T47D (cell line): ENCODE results near the gene FOSL2.

Source experiments
- DNase-seq, 2 experiments: peaks; one replicate each; pipeline versions ENCODE4 v3.0.0 to v3.0.0-alpha.2; 2011 to 2012; ENCODE audit warnings: low read depth in 1 of 2, low spot score in 1 of 2
- JUND ChIP-seq: IDR thresholded peaks from 2 replicates; pipeline ENCODE4 v1.6.1; 2012; ENCODE audit warnings: low read depth
- in situ Hi-C: cut with HindIII; loops from 2 replicates; pipeline ENCODE4 v1.10.0; 2016; ENCODE audit warnings: low sequenced_read_pairs, low pct_unique_long_range_greater_than_20kb

FOSL2 gene

GRCh38 chr2:28451793-28452533 is 59.3 kb downstream of the FOSL2 start:
- no peak for TF ChIP-seq JUND
- in situ Hi-C loops = no loop called here
- DNase-seq = no peak

GRCh38 chr2:28452534-28453081 is 60.0 kb downstream of the FOSL2 start:
- in situ Hi-C loops = no loop called here
- no peak for TF ChIP-seq JUND
- DNase-seq = peak in 1 of 2 experiments; percentile 45

DNA sequence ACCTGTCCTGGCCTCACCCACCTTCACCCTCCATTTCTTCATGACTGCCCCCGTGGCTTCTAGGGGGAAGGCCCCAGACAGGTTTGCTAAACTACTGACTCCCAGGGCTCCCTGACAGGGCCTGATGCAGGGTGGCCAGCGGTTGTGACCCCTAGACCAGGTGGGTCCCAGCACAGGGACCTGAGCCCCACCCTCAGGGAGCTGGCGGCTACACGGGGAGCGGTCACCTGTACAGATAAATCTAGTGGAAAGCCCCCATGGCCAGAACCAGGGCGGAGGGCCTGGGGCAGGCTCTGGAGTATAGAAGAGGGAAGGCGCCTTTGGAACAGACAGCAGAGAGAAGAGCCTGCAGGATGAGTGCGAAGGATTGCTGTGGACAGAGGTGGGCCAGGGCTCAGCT is 60.7 kb downstream of the FOSL2 start:
- in situ Hi-C loops = no loop called here
- no peak for TF ChIP-seq JUND
- no peak for DNase-seq

- peak in 1 of 2 experiments; percentile 34 for DNase-seq
- TF ChIP-seq JUND = no peak
- in situ Hi-C loops = no loop called here
Observed at GRCh38 chr2:28454016-28454930, 61.6 kb downstream of the FOSL2 start.

DNA sequence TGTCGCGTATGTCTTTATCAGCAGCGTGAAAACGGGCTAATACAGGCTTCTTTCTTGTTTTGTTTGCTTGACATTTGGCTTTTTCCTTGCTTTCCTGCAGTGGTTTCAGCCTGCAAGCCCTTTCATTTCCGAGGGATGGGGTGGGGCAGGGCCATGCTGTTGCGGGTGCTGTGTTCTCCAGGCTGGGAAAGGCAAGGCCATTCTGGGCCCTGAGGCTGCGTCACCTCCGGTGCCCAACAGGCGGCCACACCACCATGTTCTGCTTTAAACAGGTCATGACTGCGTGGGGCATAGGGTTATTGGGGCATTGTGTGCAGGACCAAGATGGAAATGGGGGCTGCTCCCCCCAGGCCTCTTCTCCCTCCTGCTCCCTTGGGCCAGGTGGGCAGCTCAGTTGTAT is 64.6 kb downstream of the FOSL2 start:
- DNase-seq = no peak
- in situ Hi-C loops = no loop called here
- TF ChIP-seq JUND = no peak

DNA sequence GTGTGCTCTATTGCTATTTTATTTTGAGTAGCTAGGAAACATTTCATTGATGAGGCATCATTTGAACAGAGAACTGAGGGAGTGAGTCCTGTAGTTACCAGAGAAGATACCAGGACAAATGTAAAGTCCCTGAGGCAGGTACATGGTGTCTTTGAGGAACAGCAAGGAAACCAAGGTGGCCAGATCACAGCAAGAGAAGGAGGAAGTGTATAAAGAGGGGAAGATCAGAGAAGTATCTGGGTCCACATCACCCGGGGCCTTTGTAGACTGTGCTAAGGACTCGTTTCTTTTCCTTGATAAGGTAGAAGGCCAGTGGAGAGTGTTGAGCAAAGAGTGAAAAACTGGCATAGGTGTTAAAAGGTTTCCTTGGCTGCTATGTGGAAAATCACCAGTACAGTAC is 68.4 kb downstream of the FOSL2 start:
- DNase-seq = no peak
- in situ Hi-C loops = no loop called here
- TF ChIP-seq JUND = no peak

DNA sequence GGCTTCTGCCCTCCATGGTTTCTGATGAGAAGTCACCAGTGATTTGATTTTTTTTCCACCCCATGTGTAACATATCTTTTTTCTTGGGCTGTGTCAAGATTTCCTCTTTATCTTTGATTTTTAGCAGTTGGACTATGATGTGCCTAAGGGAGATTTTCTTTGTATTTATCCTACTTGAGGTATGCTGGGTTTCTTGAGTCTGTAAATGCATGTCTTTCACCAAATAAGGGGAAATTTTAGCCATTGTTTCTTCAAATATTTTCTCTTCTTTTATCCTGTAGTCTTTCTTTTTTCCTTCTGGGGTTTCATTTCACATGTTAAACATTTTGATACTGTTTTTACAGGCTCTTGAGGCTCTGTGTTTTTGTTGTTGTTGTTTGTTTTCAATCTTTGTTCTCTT is 69.5 kb downstream of the FOSL2 start:
- in situ Hi-C loops = no loop called here
- no peak for TF ChIP-seq JUND
- DNase-seq = no peak

GRCh38 chr2:28463211-28463816 is 70.7 kb downstream of the FOSL2 start:
- no peak for TF ChIP-seq JUND
- no peak for DNase-seq
- in situ Hi-C loops = no loop called here

DNA sequence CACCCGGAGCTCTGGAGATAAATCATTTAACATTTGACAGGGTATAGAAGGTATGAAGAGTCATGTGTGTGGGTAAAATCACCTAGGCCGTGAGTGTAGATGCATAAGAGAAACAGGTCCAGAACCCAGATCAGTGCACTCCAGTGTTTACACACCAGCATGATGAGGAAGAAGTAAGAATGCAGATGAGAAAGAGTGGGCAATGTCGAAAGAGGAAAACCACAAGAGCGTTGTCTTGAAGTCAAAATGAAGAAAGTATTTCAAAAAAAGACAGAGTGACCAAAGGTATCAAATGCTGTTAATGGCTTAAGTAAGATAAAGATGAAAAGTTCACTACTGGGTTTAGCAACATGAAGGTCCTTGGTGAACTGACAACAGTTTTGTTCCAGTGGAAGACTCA is 71.2 kb downstream of the FOSL2 start:
- in situ Hi-C loops = no loop called here
- DNase-seq = no peak
- no peak for TF ChIP-seq JUND

GRCh38 chr2:28465148-28465885 is 72.7 kb downstream of the FOSL2 start:
- in situ Hi-C loops = no loop called here
- DNase-seq = no peak
- no peak for TF ChIP-seq JUND
